ENCODE data around the gene TBCD.

Gene TBCD

DNA sequence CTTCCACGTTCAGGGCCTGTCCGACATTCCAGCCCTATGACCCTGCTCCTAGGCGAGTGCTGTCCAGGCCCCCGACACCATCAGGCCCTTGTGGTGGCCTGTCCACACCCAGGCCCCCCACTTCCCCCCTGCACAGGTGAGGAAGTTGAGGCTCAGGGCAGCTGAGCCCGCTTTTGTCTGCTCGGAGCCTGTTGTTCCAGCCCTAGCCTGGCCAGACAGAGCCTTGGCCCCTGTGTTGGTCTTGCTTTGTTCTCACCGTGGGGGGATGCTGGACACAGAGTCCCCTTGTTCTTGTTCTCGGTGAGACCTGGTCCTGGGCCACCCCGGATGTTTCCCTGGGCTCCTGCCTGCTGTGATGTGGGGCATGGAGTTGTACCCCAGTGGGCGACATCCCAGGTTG, 140.0 kb downstream of the TBCD start:
- ChIA-PET CTCF (no interaction called here), POLR2A (no interaction called here)
- DNase-seq (ENCODE audit: extremely low spot score): no peak
- no peak for TF ChIP-seq HDGF (IDR thresholded peaks at IDR 0.05; ENCODE audit: borderline replicate concordance)
- TF ChIP-seq BHLHE40 (IDR thresholded peaks at IDR 0.05; ENCODE audit: borderline replicate concordance): no peak
- no peak for TF ChIP-seq L3MBTL2 (conservative IDR thresholded peaks at IDR 0.05)
- TF ChIP-seq SP1 (IDR thresholded peaks at IDR 0.05): no peak
- TF ChIP-seq LEF1 (IDR thresholded peaks at IDR 0.05; ENCODE audit: borderline replicate concordance): no peak
- TF ChIP-seq ZNF384 (IDR thresholded peaks at IDR 0.05): no peak
- TF ChIP-seq NFRKB (IDR thresholded peaks at IDR 0.05): no peak
- no peak for TF ChIP-seq ARNT (IDR thresholded peaks at IDR 0.05)
- TF ChIP-seq FOXM1 (IDR thresholded peaks at IDR 0.05; ENCODE audit: borderline replicate concordance): no peak
- no peak for TF ChIP-seq FOXA1 (IDR thresholded peaks at IDR 0.05)

DNA sequence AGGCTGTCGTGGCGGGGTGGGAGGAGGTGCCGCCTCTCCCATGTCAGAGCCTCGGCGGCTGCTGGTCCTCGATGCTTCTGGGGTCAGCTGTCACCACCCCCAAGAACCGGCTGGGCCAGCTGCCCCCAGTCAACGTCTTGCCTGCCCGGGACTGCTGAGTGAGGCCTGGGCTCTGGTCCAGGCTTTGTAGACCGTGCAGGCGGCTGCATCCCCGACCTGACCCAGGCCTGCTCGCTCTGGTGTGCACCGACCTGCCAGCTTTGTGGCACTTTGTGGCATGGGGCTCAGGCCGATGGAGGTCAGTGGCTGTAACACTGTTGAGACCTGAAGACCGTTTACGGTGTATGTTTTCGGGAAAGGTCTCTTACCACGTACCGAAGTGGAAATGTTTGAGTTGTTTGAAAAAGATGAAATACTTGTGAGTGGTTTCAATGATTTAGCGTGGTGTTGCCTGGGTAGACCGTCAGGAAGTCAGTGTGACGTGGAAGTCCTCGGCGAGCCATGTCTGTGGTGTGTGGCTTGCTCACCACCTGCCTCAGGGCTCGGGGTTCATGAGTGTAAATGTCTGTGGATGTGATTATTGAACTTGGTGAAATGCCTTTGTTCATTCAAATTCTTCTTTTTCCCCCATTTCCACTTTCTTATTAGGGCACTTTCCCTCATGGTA, 141.2 kb downstream of the TBCD start:
- CTCF ChIA-PET: no interaction called here
- no peak for DNase-seq (ENCODE audit: extremely low spot score)
- TF ChIP-seq ELF4 (IDR thresholded peaks at IDR 0.05) (no peak), TARDBP (IDR thresholded peaks at IDR 0.05) (no peak), HDGF (IDR thresholded peaks at IDR 0.05; ENCODE audit: borderline replicate concordance) (no peak), FOXM1 (IDR thresholded peaks at IDR 0.05; ENCODE audit: borderline replicate concordance) (no peak), FOXA1 (IDR thresholded peaks at IDR 0.05) (no peak), SP1 (IDR thresholded peaks at IDR 0.05) (no peak), CTBP1 (IDR thresholded peaks at IDR 0.05; ENCODE audit: borderline replicate concordance) (no peak), ARNT (IDR thresholded peaks at IDR 0.05) (no peak), SUZ12 (IDR thresholded peaks at IDR 0.05) (no peak), NFRKB (IDR thresholded peaks at IDR 0.05) (no peak)
- POLR2A ChIA-PET: no interaction called here

DNA sequence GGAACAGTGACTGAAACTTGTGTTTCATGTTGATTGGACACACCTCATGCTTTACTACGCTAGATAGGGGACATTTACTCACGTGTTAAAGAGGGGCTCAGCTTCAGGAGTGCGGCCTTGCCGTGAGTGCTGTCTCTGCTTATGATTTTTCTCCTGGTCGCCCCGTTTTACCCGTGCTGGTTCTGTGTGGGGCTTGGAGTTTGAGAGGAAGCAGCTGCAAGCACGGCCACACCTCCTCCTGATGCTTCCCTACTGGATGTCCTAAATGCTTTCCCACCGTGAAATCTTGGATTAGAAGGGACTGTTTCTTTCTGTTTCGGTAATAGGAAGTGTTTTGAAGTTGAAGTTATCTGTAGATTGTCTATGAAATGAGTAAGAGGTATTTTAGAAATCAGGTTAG, 141.9 kb downstream of the TBCD start:
- POLR2A ChIA-PET: no interaction called here
- CTCF ChIA-PET: no interaction called here
- no peak for TF ChIP-seq NFRKB (IDR thresholded peaks at IDR 0.05)
- TF ChIP-seq BHLHE40 (IDR thresholded peaks at IDR 0.05; ENCODE audit: borderline replicate concordance): no peak
- no peak for TF ChIP-seq TARDBP (IDR thresholded peaks at IDR 0.05)
- no peak for TF ChIP-seq HDGF (IDR thresholded peaks at IDR 0.05; ENCODE audit: borderline replicate concordance)
- no peak for TF ChIP-seq FOXM1 (IDR thresholded peaks at IDR 0.05; ENCODE audit: borderline replicate concordance)
- no peak for TF ChIP-seq FOXA1 (IDR thresholded peaks at IDR 0.05)
- TF ChIP-seq SP1 (IDR thresholded peaks at IDR 0.05): no peak
- TF ChIP-seq, protein P1, sequence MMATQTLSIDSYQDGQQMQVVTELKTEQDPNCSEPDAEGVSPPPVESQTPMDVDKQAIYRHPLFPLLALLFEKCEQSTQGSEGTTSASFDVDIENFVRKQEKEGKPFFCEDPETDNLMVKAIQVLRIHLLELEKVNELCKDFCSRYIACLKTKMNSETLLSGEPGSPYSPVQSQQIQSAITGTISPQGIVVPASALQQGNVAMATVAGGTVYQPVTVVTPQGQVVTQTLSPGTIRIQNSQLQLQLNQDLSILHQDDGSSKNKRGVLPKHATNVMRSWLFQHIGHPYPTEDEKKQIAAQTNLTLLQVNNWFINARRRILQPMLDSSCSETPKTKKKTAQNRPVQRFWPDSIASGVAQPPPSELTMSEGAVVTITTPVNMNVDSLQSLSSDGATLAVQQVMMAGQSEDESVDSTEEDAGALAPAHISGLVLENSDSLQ (IDR thresholded peaks at IDR 0.05): no peak
- no peak for TF ChIP-seq SUZ12 (IDR thresholded peaks at IDR 0.05)
- no peak for TF ChIP-seq ELF4 (IDR thresholded peaks at IDR 0.05)
- no peak for TF ChIP-seq CTBP1 (IDR thresholded peaks at IDR 0.05; ENCODE audit: borderline replicate concordance)
- no peak for TF ChIP-seq ZNF384 (IDR thresholded peaks at IDR 0.05)
- TF ChIP-seq FOXK2 (IDR thresholded peaks at IDR 0.05): no peak
- TF ChIP-seq L3MBTL2 (conservative IDR thresholded peaks at IDR 0.05): no peak
- TF ChIP-seq ARNT (IDR thresholded peaks at IDR 0.05): no peak
- TF ChIP-seq LEF1 (IDR thresholded peaks at IDR 0.05; ENCODE audit: borderline replicate concordance): no peak
- DNase-seq (ENCODE audit: extremely low spot score): no peak

DNA sequence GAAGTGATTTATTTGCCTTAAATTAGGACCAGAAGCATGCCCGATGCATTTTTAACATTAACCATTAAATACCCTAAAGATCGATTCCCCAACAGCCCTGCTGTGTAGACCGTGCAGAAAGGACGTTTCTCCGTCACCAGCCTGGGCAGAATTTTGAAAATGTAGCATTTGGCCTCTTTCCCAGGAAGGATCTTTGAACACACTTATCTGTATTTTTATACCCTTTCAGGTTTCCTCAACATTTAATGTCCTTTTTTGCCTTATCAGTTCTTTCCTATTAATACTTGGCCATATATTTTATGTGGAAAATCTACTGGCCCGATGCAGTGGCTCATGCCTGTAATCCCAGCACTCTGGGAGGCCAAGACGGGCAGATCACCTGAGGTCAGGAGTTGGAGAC, 142.5 kb downstream of the TBCD start:
- POLR2A ChIA-PET: interaction anchor here (1.0 kb wide), 1 partner anchor 9 kb away, joined by 4 read pairs; no protein-coding TSS in a partner anchor
- CTCF ChIA-PET: no interaction called here
- DNase-seq (ENCODE audit: extremely low spot score): no peak
- TF ChIP-seq, protein P1 (IDR thresholded peaks at IDR 0.05): no peak
- no peak for TF ChIP-seq HDGF (IDR thresholded peaks at IDR 0.05; ENCODE audit: borderline replicate concordance)
- TF ChIP-seq FOXA1 (IDR thresholded peaks at IDR 0.05): no peak
- TF ChIP-seq SP1 (IDR thresholded peaks at IDR 0.05): no peak
- TF ChIP-seq NFRKB (IDR thresholded peaks at IDR 0.05): no peak
- no peak for TF ChIP-seq FOXK2 (IDR thresholded peaks at IDR 0.05)
- TF ChIP-seq TARDBP (IDR thresholded peaks at IDR 0.05): no peak
- no peak for TF ChIP-seq ZNF384 (IDR thresholded peaks at IDR 0.05)
- no peak for TF ChIP-seq ARNT (IDR thresholded peaks at IDR 0.05)
- no peak for TF ChIP-seq FOXM1 (IDR thresholded peaks at IDR 0.05; ENCODE audit: borderline replicate concordance)

DNA sequence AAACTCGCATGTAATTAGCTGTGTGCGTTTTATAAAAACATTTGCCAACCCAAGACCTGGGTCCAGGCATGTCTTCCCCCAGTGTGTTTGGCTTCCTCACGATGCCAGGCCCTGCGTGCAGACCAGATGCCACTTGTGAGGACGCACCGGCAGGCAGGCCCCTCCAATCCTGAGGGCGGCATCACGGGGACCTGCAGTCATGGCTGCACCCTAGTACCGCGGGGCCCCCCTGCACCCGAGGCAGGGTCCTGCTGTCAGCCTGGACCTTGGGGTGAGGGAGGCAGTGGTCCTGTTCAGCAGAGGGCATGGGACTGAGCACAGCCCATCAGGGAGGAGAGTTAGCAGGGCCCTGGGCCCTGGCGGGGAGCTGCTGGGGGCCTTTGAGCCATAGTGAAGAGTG, 143.2 kb downstream of the TBCD start:
- DNase-seq (ENCODE audit: extremely low spot score): no peak
- ChIA-PET CTCF (no interaction called here), POLR2A (interaction anchor here (1.0 kb wide), 1 partner anchor 9 kb away, joined by 4 read pairs; no protein-coding TSS in a partner anchor)
- no peak for TF ChIP-seq HDGF (IDR thresholded peaks at IDR 0.05; ENCODE audit: borderline replicate concordance)
- TF ChIP-seq TARDBP (IDR thresholded peaks at IDR 0.05): no peak

DNA sequence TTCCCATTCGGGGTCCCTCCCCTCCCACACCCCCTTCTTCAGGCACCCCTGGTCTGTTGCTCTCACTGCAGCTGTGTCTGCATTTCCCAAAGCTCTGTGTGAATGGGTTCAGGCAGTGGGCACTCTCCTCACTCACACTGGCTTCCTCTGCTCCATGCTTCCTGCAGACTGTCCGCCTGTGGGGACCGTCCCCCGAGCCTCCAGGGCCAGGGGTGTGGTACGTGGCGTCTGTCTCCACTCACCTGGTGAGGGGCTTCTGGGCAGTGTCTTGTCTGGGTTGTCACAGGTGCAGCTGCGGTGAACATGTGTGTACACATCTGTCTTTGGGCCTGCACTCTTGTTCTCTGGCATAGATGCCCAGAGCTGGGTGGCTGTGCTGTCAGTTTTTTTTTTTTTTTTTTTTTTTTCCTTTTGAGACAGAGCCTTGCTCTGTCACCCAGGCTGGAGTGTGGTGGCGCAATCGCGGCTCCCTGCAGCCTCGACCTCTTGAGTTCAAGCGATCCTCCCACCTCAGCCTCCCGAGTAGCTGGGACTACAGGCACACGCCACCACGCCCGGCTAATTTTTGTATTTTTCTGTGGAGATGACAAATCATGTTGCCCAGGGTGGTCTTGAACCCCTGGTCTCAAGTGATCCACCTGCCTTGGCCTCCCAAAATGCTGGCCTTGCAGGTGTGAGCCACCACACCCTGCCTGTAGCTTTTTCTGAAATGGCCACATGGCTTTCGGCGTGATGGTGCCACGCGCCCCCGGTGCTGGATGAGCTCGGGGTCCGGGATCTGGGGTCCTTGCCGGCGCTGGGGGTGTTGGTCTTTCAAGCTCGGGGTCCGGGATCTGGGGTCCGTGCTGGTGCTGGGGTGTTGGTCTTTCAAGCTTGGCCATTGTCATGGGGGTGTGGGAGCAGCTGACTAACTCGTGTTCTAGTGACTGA, 144.5 kb downstream of the TBCD start:
- POLR2A ChIA-PET: no interaction called here

More for the DNA sequence above, 144.5 kb downstream of the TBCD start:
- CTCF ChIA-PET: no interaction called here
- no peak for DNase-seq (ENCODE audit: extremely low spot score)
- TF ChIP-seq ELF4 (IDR thresholded peaks at IDR 0.05) (no peak), TARDBP (IDR thresholded peaks at IDR 0.05) (no peak), BHLHE40 (IDR thresholded peaks at IDR 0.05; ENCODE audit: borderline replicate concordance) (no peak), ZNF384 (IDR thresholded peaks at IDR 0.05) (no peak), LEF1 (IDR thresholded peaks at IDR 0.05; ENCODE audit: borderline replicate concordance) (no peak), NFRKB (IDR thresholded peaks at IDR 0.05) (no peak), SP1 (IDR thresholded peaks at IDR 0.05) (no peak)

Measured in HEK293T (cell line).